HG02610 (cell line): ENCODE results near the gene MTMR12.
A peak's percentile ranks its signal among the peaks of the same experiment; 100 is the strongest.

Experiments
- ATAC-seq: cut with Tn5 transposase; IDR thresholded peaks from one replicate; pipeline ENCODE4 v1.9.1; 2021; ENCODE audit warnings: mild to moderate bottlenecking, moderate library complexity; ENCODE audit not compliant: unreplicated experiment

MTMR12 gene

GRCh38 chr5:32206509-32207354 lies 106.0 kb downstream of the MTMR12 start:
- no peak for ATAC-seq

GRCh38 chr5:32206053-32206452 lies 106.7 kb downstream of the MTMR12 start:
- ATAC-seq: no peak

- ATAC-seq: no peak
Observed at GRCh38 chr5:32202394-32202793, 110.3 kb downstream of the MTMR12 start.

GRCh38 chr5:32201122-32201753 lies 111.5 kb downstream of the MTMR12 start:
- ATAC-seq: no peak

- no peak for ATAC-seq
Observed at GRCh38 chr5:32197032-32197431, 115.7 kb downstream of the MTMR12 start.

- no peak for ATAC-seq
Observed at GRCh38 chr5:32195265-32195664, 117.5 kb downstream of the MTMR12 start.

GRCh38 chr5:32193591-32193990 lies 119.1 kb downstream of the MTMR12 start:
- no peak for ATAC-seq

- no peak for ATAC-seq
Observed at GRCh38 chr5:32190095-32190494, 122.6 kb downstream of the MTMR12 start.

GRCh38 chr5:32187675-32188074 lies 125.1 kb downstream of the MTMR12 start:
- ATAC-seq: no peak

- peak; percentile 67 for ATAC-seq
Observed at GRCh38 chr5:32182463-32183063, 130.2 kb downstream of the MTMR12 start.
